Measurements from ENCODE around the gene GRK5.

DNA sequence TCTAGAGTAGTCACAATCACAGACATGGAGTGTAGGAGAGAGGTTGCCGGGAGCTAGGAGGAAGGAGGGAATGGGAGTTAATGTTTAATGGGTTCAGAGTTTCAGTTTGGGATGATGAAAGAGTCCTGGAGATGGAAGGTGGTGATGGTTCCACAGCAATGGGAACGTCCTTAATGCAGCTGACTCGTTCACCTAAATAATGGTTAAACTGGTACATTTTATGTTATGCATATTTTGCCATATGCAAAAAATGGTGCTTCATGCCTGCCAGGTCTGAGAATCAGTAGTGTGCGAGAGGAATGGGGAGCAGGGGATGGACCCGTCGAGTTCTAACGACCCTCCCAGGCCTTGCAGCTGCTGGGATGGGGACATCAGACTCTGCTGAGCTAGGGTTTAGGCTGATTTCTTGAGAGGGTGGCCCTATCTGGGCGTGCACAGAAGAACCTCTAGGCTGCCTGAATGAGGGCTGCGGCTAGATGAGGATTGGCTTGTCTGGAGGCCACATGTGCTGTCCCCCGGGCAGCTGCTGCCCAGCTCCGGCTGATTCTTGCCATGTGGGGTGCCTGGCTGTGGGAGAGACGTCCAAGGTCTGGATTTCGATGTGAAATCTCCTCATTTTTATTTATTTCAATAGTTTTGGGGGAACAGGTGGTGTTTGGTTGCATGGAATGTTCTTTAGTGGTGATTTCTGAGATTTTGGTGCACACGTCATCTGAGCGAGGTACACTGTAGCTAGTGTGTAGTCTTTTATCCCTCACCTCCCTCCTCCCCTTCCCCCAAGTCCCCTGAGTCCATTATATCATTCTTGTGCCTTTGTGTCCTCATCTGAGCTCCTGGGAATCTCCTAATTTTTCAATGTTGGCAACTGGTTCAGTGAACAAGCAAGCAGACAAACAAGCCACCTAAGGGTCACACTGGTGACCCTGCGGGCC, 116.0 kb downstream of the GRK5 start:
- TF ChIP-seq, protein P1, sequence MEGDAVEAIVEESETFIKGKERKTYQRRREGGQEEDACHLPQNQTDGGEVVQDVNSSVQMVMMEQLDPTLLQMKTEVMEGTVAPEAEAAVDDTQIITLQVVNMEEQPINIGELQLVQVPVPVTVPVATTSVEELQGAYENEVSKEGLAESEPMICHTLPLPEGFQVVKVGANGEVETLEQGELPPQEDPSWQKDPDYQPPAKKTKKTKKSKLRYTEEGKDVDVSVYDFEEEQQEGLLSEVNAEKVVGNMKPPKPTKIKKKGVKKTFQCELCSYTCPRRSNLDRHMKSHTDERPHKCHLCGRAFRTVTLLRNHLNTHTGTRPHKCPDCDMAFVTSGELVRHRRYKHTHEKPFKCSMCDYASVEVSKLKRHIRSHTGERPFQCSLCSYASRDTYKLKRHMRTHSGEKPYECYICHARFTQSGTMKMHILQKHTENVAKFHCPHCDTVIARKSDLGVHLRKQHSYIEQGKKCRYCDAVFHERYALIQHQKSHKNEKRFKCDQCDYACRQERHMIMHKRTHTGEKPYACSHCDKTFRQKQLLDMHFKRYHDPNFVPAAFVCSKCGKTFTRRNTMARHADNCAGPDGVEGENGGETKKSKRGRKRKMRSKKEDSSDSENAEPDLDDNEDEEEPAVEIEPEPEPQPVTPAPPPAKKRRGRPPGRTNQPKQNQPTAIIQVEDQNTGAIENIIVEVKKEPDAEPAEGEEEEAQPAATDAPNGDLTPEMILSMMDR (IDR thresholded peaks at IDR 0.05; ENCODE audit: low read depth, low read length) = no peak
- TF ChIP-seq EZH2phosphoT487 (IDR thresholded peaks at IDR 0.05; ENCODE audit: low read depth) = no peak

Measured in OCI-LY3 (cell line).